HCT116 (cell line): ENCODE results near the gene CAND2. TPM values are rescaled to one million over a fixed set of nuclear protein-coding genes. Genes with fewer than 3 reads are reported as not detected.
"Not testable (repeated sequence)": the region's sequence is repeated elsewhere in the genome, so short reads cannot be mapped to it uniquely, and the experiment has no call there.

Experiments
- ATAC-seq: fragments of 200-7000 bp; cut with Tn5 transposase; 2 replicates; pipeline ENCODE4 v1.9.1; 2020; ENCODE audit warnings: mild to moderate bottlenecking, moderate library complexity
- BruUV-seq: library from RNA; stranded (reverse); fragments of 400-500 nt; replicated peaks from 2 replicates; lab custom pipeline; 2021; lab: Mats Ljungman, UMichigan
- CTCF ChIA-PET: fragments of 300-600 bp; sonication (Branson Sonifier 250); formaldehyde crosslinking; loops from one replicate; lab custom pipeline; 2021; ENCODE audit warnings: antibody characterized with exemption; lab: Charles Lee
- POLR2A ChIA-PET: fragments of 300-600, 350-600 bp; sonication (Branson Sonifier 250); formaldehyde crosslinking; loops from one replicate; lab custom pipeline; 2021; ENCODE audit warnings: antibody characterized with exemption; lab: Charles Lee
- RAD21 ChIA-PET, 2 experiments: fragments of 300-600 bp; sonication (Branson Sonifier 250); formaldehyde crosslinking; loops; one replicate each; lab custom pipeline; 2023; ENCODE audit warnings: low total read pairs in 2 of 2; ENCODE audit not compliant: uncharacterized antibody in 2 of 2, unreplicated experiment in 2 of 2, low non-redundant PET in 1 of 2; lab: Charles Lee
- DNase-seq: peaks from one replicate; pipeline ENCODE4 v3.0.0-alpha.2; 2010; ENCODE audit warnings: low read depth, low spot score
- H2AFZ ChIP-seq: fragments of 200-600 bp; shearing (Covaris generic), sonication (generic); 2 replicates; pipeline ENCODE4 v1.6.1; 2017; ENCODE audit warnings: low read depth, mixed run types, mixed read lengths, antibody characterized with exemption, low read length; ENCODE audit not compliant: poor library complexity, severe bottlenecking
- H3K27ac ChIP-seq: 2 replicates; pipeline ENCODE4 v1.5.1; 2012; ENCODE audit warnings: low read depth, low read length
- H3K27me3 ChIP-seq: fragments of 200-600 bp; sonication (generic); 2 replicates; pipeline ENCODE4 v1.6.1; 2016; ENCODE audit warnings: mixed run types, low read length, mixed read lengths; ENCODE audit not compliant: insufficient read depth
- H3K36me3 ChIP-seq, 2 experiments: fragments of 200-500 bp in 1 of 2; fragments of 200-600 bp in 1 of 2; sonication (Bioruptor generic) in 1 of 2; sonication (generic) in 1 of 2; 2 replicates each; pipeline versions ENCODE4 v1.5.1 to v1.6.1; 2014 to 2016; ENCODE audit warnings: low read length in 2 of 2, inconsistent platforms in 1 of 2, mixed read lengths in 1 of 2, mixed run types in 1 of 2; ENCODE audit not compliant: insufficient read depth in 2 of 2, control insufficient read depth in 1 of 2
- H3K4me1 ChIP-seq, 2 experiments: fragments of 200-600 bp in 1 of 2; sonication (generic) in 1 of 2; 2 replicates each; pipeline versions ENCODE4 v1.5.1 to v1.6.1; 2012 to 2017; ENCODE audit warnings: low read length in 2 of 2, inconsistent platforms in 1 of 2, mild to moderate bottlenecking in 1 of 2, mixed read lengths in 1 of 2, mixed run types in 1 of 2, moderate library complexity in 1 of 2; ENCODE audit not compliant: insufficient read depth in 2 of 2, control insufficient read depth in 1 of 2
- H3K4me2 ChIP-seq: fragments of 200-600 bp; sonication (generic); 2 replicates; pipeline ENCODE4 v1.6.1; 2017; ENCODE audit warnings: mixed run types, low read length, mixed read lengths
- H3K4me3 ChIP-seq, 2 experiments: fragments of 200-600 bp in 1 of 2; sonication (generic) in 1 of 2; replicated peaks in 1 of 2; 2 replicates each; pipeline ENCODE4 v1.5.1; 2011 to 2016; ENCODE audit warnings: low read length in 2 of 2, control low read depth in 1 of 2, low read depth in 1 of 2, mild to moderate bottlenecking in 1 of 2, mixed read lengths in 1 of 2, mixed run types in 1 of 2
- H3K79me2 ChIP-seq: fragments of 200-600 bp; sonication (generic); 2 replicates; pipeline ENCODE4 v1.6.1; 2017; ENCODE audit warnings: mild to moderate bottlenecking, mixed run types, low read length, moderate library complexity, mixed read lengths; ENCODE audit not compliant: insufficient read depth
- H3K9ac ChIP-seq: fragments of 200-600 bp; sonication (generic); 2 replicates; pipeline ENCODE4 v1.6.1; 2016; ENCODE audit warnings: low read length, mixed read lengths
- H3K9me2 ChIP-seq: fragments of 200-600 bp; sonication (generic), shearing (Covaris generic); 2 replicates; pipeline ENCODE4 v1.6.1; 2017; ENCODE audit warnings: mixed run types, mild to moderate bottlenecking, moderate library complexity; ENCODE audit not compliant: insufficient read depth
- H3K9me3 ChIP-seq, 2 experiments: fragments of 200-500 bp in 1 of 2; fragments of 200-600 bp in 1 of 2; sonication (Bioruptor generic) in 1 of 2; sonication (generic) in 1 of 2; 2 replicates each; pipeline ENCODE4 v1.6.1; 2014 to 2017; ENCODE audit warnings: low read length in 2 of 2, mixed read lengths in 2 of 2, inconsistent platforms in 1 of 2, low read depth in 1 of 2, mild to moderate bottlenecking in 1 of 2, mixed run types in 1 of 2, moderate library complexity in 1 of 2; ENCODE audit not compliant: control insufficient read depth in 1 of 2, insufficient read depth in 1 of 2
- H4K20me1 ChIP-seq: fragments of 200-600 bp; sonication (generic), shearing (Covaris generic); 2 replicates; pipeline ENCODE4 v1.6.1; 2017; ENCODE audit warnings: mixed run types, mild to moderate bottlenecking, moderate library complexity; ENCODE audit not compliant: insufficient read depth
- EGR1 ChIP-seq: IDR thresholded peaks from 2 replicates; pipeline ENCODE4 v1.6.1; 2012; ENCODE audit warnings: low read depth
- EZH2 ChIP-seq: fragments of 200-600 bp; sonication (generic); IDR thresholded peaks from 2 replicates; pipeline ENCODE4 v1.6.1; 2017; ENCODE audit warnings: antibody characterized with exemption, mixed run types
- JUND ChIP-seq: IDR thresholded peaks from 2 replicates; pipeline ENCODE4 v1.6.1; 2012
- POLR2A ChIP-seq: IDR thresholded peaks from 2 replicates; pipeline ENCODE4 v1.7.0; 2011; ENCODE audit warnings: borderline replicate concordance; ENCODE audit not compliant: insufficient read depth, insufficient read length; ENCODE audit errors: extremely low read depth
- POLR2AphosphoS5 ChIP-seq: IDR thresholded peaks from 2 replicates; pipeline ENCODE4 v1.6.1; 2011; ENCODE audit warnings: mild to moderate bottlenecking, low read depth, low read length, moderate library complexity
- RAD21 ChIP-seq: IDR thresholded peaks from 2 replicates; pipeline ENCODE4 v1.6.1; 2012; ENCODE audit warnings: low read depth, mild to moderate bottlenecking
- TCF7L2 ChIP-seq: IDR thresholded peaks from 2 replicates; pipeline ENCODE4 v1.7.0; 2011; ENCODE audit warnings: borderline replicate concordance, inconsistent platforms; ENCODE audit not compliant: insufficient read depth, insufficient read length; ENCODE audit errors: extremely low read depth
- ZFX ChIP-seq: fragments of 450-650 bp; IDR thresholded peaks from 2 replicates; pipeline ENCODE4 v1.6.1; 2017
- intact Hi-C: fragments of 100-400 bp; cut with micrococcal nuclease; formaldehyde crosslinking; loops from 2 replicates; pipeline ENCODE4 v1.10.0; 2022
- total RNA-seq: library from RNA; stranded (reverse); gene quantifications from one replicate; pipeline ENCODE4 v1.2.1, GENCODE V29; 2021; ENCODE audit not compliant: unreplicated experiment

CAND2 gene
- total RNA-seq, 1 experiment from 2014 or later = not detected

DNA sequence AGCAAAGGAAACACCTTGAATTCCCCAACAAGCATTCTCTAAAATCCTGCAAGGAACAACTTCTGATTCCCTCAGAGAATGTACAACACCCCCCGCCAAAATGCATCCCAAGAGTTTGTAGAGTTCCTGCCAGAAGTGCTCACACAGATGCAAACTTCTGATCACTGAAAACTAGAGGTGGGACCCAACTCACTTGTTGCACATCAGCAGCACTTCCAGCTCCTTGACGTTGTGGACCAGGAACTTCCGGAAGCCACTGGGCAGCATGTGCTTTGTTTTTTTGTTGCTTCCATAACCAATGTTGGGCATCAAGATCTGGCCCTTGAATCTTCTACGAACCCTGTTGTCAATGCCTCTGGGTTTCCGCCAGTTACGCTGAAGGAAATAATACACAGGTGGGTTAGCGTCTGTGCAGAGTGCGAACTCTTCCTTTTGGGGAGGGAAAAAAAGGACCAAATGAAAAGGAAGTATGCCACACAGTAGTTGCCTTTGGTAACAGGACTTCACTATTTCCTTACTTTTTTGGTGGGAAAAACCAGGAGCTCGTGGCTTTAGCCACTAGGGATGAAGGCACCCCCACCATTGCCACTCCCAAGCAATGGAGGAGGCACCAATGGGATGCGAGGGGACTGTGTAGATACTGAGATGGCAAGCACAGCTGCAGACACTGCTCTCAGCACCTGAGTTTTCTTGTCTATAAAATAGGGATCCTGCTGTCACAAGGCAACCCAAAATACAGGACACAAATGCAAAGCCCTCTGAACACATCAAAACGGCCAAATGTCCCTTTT, 42.9 kb downstream of the CAND2 start:
- no peak for ATAC-seq
- no peak for DNase-seq
- peak overlapping the region; percentile 95 for H3K4me2 ChIP-seq
- peak overlapping the region; percentile 100 for H3K9ac ChIP-seq
- no peak overlapping the region for H2AFZ ChIP-seq
- peaks cover 48 to 66% of the 10 kb centered on the region in 2 experiments for H3K36me3 ChIP-seq
- POLR2A ChIA-PET = no interaction called here
- intact Hi-C loops = no loop called here
- TF ChIP-seq EZH2 (no peak), EGR1 (no peak), ZFX (no peak), POLR2AphosphoS5 (no peak), RAD21 (no peak), TCF7L2 (no peak), JUND (no peak), POLR2A (no peak)
- H3K4me1 ChIP-seq = peaks cover 0 to 18% of the 10 kb centered on the region in 2 experiments; a peak in 2 of 4 replicates
- H4K20me1 ChIP-seq = peaks cover 55% of the 10 kb centered on the region; the same call in 1 of the 2 replicates
- no TSS peak for BruUV-seq
- H3K79me2 ChIP-seq = peaks cover 70% of the 10 kb centered on the region
- H3K27me3 ChIP-seq = no peaks in the 10 kb centered on the region
- H3K9me2 ChIP-seq = no peaks in the 10 kb centered on the region
- RAD21 ChIA-PET = no interaction called here
- no peaks in the 10 kb centered on the region for H3K9me3 ChIP-seq
- peak overlapping the region; percentile 95 to 100 for H3K4me3 ChIP-seq
- CTCF ChIA-PET = no interaction called here
- peak overlapping the region; percentile 93; the same call in 1 of the 2 replicates for H3K27ac ChIP-seq

GRCh38 chr3:12840148-12840547, 43.7 kb downstream of the CAND2 start:
- CTCF ChIA-PET, H3K9me2 ChIP-seq, intact Hi-C loops, DNase-seq, RAD21 ChIA-PET, BruUV-seq, H2AFZ ChIP-seq, H3K27me3 ChIP-seq, ATAC-seq, H3K9me3 ChIP-seq: not testable (repeated sequence)
- Histone ChIP-seq H4K20me1 (peaks cover 48% of the 10 kb centered on the region; the same call in 1 of the 2 replicates), H3K36me3 (peaks cover 42 to 58% of the 10 kb centered on the region in 2 experiments), H3K4me3 (peak overlapping the region; percentile 95 to 100), H3K9ac (peak overlapping the region; percentile 100), H3K4me1 (peaks cover 0 to 18% of the 10 kb centered on the region in 2 experiments; a peak in 2 of 4 replicates), H3K4me2 (peak overlapping the region; percentile 95), H3K27ac (peak overlapping the region; percentile 93; the same call in 1 of the 2 replicates), H3K79me2 (peaks cover 62% of the 10 kb centered on the region)
- POLR2A ChIA-PET = interaction anchor here (0.6 kb wide), 1 partner anchor 30 kb away, joined by 7 read pairs; no protein-coding TSS in a partner anchor
